Activated T-cell treated with anti-CD3 and anti-CD28 coated beads, Interleukin-2, amount 50 U/mL, for 1 hour (primary cell): Measurements from ENCODE around the gene APOBEC4.
A peak's percentile ranks its signal among the peaks of the same experiment; 100 is the strongest.

Experiments
- DNase-seq: peaks from one replicate; pipeline ENCODE4 v3.0.0-alpha.2; 2020

APOBEC4 gene

DNA sequence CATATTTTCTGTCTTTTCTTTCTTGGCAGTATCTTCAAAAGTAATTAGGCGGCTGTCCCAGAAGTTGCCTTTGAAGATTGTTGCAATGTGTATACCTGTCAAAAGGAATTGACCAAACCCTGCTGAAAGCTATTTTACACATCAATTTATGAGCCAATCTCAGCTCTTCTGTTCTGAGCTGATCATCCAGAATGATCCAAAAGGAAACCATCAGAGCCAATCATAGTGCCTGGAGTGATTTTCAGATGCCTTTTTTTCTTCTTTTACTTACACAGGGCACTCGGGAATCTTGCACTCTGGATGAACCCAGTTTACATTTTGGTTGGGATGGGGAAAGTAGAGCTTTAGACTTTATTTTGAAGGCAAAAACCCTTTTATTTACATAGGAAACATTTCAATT lies 21.8 kb upstream of the APOBEC4 start:
- DNase-seq, result no peak

- DNase-seq, result no peak
Measured at GRCh38 chr1:183674339-183674738, 21.2 kb upstream of the APOBEC4 start.

DNA sequence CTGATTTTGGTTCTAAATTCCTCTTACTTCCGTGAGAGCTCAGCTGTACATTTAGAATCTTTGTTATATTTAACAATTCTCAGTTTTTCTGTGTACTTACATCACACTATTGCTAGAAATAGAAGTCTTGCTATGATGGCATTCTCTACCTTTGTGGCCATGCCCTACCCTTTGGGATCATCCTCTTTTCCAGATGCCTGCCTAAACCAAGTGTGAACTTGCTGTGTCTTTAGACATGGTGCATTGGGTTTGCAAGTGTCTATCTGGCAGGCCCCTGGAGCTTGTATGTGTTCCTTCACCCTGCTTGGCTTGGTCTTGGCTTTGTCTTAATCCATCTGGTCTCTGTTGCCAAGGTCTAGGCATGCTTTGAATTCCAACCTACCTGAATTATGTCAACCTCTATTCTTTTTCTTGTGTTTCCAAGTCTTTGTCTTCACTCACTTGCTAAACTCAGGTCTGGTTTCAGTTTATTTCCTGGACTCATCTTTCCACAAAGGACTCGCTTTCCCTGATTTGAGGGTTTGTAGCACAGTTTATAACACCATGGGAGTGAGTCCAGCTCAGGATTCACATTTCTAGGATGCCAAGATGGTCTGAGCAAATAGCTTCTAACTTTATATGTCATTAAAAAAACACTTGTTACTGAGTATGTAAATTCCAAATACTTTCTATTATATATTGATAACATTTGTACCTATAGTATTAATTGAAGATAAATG lies 20.6 kb upstream of the APOBEC4 start:
- no peak for DNase-seq

- no peak for DNase-seq
Measured at GRCh38 chr1:183670169-183670568, 17.1 kb upstream of the APOBEC4 start.

- no peak for DNase-seq
Measured at GRCh38 chr1:183656355-183656754, 3.2 kb upstream of the APOBEC4 start.

- DNase-seq, result peak; percentile 72
Measured at GRCh38 chr1:183655562-183656075, 2.5 kb upstream of the APOBEC4 start.

- no peak for DNase-seq
Measured at GRCh38 chr1:183654706-183655105, 1.6 kb upstream of the APOBEC4 start.

DNA sequence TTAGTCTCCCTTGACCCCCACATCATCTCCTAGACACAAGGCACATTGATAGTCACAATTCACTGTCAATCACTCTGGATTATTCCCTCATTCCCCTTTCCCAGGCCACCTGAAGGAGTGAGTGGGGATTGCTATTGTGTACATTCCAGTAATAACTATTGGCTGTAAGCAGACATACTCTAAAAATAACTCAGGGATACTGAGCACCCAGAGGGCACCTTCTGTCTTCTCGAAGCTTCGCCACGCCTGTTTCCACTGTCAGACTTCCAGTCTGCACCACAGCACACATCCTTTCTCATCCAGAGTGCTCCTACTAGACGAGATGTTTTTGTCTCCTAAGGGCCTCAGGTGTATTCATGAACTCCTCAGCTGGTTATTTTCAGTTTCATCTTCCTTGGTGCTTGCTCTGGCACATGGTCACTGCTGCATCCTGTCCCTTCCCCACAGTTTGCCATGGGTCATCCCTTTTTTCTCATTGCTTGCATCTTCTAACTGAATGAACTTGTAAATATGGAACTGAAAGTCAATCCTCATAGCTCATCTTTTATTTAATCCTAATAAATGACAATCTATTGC lies 848 bp upstream of the APOBEC4 start:
- no peak for DNase-seq

- DNase-seq, result no peak
Measured at GRCh38 chr1:183653462-183653794, 312 bp upstream of the APOBEC4 start.

GRCh38 chr1:183652107-183652506 lies 1.0 kb downstream of the APOBEC4 start:
- no peak for DNase-seq

DNA sequence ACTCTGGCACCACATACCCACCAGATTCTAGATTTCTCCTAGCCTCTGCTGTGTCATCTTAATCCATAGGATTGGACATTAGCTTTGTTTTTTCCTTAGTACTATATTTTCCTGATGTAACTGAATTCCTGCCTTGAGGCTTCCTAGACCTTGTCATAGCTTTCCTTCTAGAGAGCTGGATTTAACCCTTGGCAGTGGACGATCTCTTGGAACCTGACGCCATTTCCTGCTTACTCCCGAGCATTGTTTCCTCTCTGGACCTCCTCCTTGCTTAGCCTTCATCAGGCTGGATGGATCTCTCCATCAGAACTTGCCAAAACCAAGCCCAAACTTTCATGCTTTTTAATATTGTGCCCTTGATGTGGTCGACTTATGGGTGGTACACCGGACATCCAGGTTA lies 1.5 kb downstream of the APOBEC4 start:
- DNase-seq, result no peak

- no peak for DNase-seq
Measured at GRCh38 chr1:183648042-183648441, 5.1 kb downstream of the APOBEC4 start.

DNA sequence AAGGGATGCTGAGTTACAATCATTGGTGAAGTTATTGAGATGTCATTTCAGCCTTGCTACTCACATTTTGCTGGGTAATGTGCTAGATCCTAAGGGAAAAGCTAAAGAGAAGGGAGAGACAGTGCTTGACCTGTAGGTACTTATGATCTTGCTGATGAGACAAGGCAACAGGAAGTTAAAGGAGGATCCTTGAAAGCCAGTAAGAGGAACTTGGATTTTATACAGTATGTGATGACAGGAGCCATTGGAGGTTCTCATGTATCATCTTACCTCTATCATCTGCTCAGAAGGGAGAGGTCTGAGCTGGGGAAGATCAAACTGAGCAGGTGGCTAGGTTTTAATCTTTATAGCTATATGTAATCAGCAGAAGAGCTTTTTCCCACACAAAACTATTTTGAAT lies 6.3 kb downstream of the APOBEC4 start:
- DNase-seq, result no peak

DNA sequence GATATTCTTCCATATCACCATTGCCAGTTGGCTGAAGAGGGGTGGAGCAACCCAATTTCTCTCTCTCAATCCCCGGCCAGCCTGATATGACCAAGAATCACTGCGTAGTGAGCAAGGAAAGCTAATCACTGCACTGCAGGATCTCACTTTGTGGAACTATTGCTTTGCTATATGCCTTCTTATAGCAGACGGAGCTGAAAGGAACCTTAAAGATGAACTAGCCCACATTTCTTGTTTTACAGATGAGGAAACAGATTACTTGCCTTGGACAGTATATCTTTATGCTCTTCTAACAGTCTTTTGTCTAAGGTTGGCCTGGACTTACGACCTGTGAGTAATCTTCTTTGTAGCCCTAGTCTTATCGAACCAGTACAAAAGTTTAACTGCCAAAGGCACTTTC lies 7.6 kb downstream of the APOBEC4 start:
- DNase-seq, result no peak

DNA sequence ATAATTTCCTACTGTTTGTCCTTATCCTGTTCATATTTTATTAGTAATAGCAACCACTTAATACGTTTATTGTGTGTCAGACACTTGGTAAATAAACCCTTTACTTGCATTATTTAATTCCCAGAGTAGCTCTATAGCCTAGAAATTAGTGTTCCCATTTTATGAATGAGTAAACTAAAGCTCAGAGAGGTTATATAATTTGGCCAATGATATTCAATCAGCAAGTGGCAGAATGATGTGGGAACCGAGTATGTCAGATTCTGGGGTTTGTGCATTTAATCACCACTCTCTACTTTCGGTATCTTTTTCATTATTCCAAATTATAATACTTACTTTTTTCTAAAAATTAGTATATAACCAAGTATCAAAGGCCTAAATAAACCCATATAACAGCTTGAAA lies 10.9 kb downstream of the APOBEC4 start:
- DNase-seq, result no peak

DNA sequence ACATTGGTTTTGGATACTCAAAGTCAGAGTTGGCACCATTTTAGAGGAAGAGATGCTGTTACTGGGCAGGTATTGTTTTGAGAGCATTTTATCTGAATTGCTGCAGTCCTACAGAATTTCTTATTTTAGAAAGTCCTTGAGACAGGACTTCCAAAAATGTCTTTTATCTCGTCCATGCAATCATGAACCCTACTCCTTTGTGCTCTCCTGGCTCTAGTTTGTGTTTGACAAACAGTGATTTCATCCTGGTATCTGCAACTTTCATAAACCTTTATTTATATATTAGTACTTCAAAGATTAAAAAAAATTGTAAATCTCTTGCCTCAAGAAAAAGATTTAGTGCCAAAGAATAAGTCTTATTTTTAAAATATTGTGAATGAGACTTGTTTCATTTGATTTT lies 12.9 kb downstream of the APOBEC4 start:
- DNase-seq, result no peak

GRCh38 chr1:183638649-183639387 lies 14.3 kb downstream of the APOBEC4 start:
- no peak for DNase-seq

DNA sequence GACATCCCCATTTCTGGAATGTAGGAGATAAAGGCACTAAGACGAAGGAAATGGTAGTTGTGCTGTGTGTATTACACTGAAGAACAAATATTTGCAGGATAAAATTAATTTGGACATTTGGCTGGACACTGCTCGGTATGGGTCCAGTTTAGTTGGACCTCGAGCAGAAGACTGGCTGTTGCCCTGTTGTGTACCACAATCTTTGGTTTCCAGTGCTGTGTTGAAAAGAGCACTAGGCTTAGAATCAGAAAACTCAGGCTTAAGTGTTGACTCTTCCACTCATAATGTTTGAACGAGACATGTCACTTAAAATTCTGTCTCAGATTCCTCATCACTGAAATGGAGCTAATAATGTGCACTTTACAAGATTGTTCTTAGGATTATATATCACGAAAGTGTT lies 16.3 kb downstream of the APOBEC4 start:
- no peak for DNase-seq

GRCh38 chr1:183636334-183636682 lies 16.8 kb downstream of the APOBEC4 start:
- DNase-seq, result no peak

- DNase-seq, result peak; percentile 98
Measured at GRCh38 chr1:183635606-183636333, 17.3 kb downstream of the APOBEC4 start, which contains the start of gene ARPC5. Gene ARPC5, minus strand, starts transcription at chr1:183635783. Its CDS starts 124 bp downstream, at chr1:183635659.

DNA sequence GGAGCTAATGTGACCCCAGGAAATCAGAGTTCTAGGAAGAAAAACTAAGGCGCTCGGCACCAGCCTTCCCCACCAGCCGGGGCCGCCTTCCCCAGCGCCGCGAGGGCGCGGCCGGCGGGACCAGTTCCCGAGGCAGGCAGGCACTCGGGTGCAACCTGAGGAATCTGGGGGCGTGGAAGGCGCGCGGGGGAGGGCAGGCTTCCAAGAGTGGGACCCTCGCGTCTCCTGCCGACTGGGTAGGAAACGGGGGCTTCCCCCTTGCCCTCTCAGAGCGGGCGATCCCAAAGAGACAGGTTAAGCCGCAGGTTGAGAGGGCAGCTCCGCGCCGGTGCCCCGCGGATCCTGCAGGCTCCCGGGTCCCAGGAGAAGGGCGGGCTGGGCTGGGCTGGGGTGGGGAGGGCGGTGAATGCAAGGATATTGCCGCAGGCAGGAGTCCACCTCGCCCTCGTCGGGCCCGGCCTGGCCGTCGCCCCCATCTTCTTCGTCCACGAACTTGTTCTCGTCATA lies 18.0 kb downstream of the APOBEC4 start:
- peak; percentile 43 for DNase-seq

DNA sequence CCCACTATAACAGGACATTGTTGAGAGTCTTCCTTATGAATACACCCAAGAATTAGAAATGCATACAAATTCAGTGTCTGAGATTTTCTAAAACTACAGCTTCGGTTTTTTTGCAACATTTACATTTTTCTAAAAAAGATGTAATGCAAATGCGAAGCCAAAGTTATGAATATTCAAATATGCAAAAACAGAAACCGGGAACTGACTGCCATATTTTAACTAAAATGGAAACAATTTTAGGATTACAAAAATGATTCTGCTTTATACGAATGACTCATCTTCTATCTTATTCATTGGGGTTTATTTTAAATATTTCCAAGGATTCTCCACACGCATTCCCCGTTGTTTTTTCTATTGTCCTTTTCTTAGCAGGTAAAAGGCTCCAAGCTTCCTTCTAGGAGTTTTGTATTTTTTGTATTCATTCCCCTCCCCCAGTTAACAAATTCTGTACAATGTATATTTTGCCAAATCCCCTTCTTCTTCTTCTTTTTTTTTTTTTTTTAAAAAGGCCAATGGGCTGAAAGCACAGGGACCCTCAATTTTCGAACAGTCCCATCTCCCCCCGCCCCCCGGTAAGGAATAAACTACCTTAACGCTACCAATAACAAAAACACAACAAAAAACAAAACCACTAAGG lies 18.6 kb downstream of the APOBEC4 start:
- no peak for DNase-seq
